NCI-H2196 (cell line): ENCODE results near the gene ROCK1.
"Not testable (repeated sequence)": the region's sequence is repeated elsewhere in the genome, so short reads cannot be mapped to it uniquely, and the experiment has no call there.

Experiments
- DNase-seq: peaks from one replicate; lab custom pipeline; 2025; ENCODE audit not compliant: unreplicated experiment; lab: John Stamatoyannopoulos, UW

Gene ROCK1

DNA sequence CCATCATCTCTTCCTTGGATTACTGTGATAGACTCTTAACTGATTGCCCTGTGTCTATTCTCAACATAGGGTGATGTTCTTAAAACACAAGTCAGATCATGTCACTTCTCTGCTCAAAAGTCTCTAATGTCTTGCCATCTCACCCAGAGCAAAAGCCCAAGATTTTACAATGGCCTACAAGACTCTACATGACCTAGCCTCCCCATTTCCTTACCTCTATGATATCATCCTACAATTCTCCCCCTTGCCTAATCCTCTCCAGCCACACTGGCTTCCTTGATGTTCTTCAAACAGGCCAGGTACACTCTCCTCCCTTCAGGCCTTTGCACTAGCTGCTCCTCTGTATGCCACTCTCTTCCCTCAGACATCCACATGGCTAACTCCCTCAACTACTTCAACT, 55.1 kb downstream of the ROCK1 start:
- DNase-seq: no peak

DNA sequence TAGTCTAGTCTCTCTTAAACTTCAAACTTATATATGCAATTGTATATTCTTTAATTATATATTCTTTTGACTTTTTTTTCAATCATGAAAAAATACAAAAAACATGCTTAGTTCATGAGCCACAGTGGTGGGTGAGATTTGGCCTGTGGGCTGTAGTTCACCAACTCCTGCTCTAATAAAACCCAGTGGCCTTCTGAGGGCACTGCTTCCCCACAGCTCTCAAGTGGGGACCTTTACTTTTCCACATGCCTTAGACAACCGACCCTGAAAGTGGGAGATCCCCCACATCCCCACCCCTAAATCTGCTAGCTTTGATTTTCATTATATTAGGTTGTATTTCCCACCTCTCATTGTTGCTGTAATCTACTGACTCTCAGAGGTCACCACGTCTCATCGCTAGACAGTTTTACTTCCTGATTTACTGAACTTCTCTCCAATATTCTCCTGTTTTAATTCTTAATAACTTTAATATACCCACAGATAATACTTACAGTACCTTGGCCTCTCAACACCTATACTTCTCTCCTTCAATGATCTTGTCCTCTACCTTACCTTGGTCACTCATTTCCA, 57.3 kb downstream of the ROCK1 start:
- no peak for DNase-seq

DNA sequence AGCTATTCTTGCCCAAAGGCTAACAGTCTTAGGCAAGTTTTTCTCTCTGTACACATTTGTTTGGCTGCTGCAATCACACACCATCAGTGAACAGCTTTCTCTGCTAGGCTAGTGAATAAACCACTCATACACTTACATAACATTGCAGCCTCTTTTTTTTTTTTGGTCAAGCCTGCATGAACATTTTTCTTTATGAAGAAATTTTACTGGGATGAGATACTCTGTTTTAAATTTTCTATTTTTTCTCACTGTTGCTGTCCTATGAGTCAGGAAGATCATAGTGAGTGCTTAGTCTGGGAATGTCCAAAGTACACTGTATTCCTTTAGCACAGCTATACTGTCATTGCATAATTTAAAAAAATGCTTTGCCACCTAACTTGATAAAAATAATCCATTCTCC, 58.5 kb downstream of the ROCK1 start:
- DNase-seq: no peak

DNA sequence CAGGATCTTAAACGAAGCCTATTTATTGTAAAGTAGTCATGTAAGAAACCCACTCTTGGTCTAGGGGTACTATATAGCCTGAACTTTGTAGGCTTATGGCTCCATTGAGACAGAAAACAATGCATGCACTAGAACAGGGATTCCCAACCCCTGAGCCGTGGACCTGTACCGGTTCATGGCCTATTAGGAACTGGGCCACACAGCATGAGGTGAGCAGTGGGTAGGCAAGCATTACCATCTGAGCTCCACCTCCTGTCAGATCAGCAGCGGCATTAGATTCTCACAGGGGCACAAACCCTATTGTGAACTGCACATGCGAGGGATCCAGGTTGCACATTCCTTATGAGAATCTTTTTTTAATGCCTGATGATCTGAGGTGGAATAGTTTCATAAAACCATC, 59.2 kb downstream of the ROCK1 start:
- no peak for DNase-seq

DNA sequence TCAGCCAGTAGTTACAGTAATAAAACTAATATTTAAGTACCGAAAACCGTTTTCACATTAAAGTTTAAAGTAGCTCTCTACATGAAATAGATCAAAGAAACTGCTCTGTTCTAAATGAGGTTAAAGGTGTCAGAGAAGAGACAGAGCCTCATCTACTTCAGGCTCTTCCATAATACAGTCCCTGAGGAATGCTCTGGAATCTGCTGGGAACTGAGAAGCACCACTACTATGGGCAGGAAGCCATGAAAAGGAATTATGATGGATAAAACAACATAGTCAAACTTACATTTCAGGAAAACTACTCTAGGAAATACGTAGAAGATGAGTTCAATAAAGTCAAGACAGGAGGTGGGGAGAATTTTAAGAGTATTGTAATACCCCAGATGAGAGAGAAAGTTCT, 60.0 kb downstream of the ROCK1 start:
- DNase-seq: no peak

DNA sequence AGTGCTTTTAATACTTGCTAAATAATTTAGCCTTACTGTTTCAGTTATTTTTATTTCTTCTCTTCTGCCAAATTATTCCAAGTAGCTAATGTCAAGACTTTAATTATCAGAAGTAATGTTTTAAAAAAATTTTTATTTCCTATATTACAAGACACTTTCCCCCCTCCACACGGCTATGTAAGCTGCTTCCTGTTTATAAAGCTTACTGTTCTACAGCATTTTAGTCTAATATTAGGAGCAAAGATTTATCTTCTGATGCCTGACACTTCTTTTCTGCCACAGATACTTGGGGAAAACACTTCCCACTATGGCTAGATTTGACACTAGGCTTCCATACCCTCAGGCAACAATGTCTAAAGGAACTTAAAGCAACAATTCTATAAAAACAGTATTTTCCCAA, 62.3 kb downstream of the ROCK1 start:
- DNase-seq: no peak

DNA sequence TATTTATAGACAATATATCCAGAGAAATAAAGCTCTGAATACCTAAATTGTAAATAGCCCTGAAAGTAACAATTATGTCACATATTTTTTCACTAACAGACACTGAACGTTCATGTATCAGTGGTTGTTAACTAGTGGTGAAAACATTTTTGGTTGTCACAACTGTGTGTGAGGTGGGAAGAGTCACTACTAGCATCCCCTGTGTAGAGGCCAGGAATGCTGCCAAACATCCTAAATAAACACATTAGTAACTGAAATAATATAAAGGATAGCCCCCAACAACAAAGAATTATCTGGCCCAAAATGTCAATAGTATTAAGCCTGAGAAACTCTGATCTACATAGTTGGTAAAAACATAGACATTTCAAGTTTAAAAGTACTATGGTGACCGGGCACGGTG, 64.5 kb downstream of the ROCK1 start:
- no peak for DNase-seq

DNA sequence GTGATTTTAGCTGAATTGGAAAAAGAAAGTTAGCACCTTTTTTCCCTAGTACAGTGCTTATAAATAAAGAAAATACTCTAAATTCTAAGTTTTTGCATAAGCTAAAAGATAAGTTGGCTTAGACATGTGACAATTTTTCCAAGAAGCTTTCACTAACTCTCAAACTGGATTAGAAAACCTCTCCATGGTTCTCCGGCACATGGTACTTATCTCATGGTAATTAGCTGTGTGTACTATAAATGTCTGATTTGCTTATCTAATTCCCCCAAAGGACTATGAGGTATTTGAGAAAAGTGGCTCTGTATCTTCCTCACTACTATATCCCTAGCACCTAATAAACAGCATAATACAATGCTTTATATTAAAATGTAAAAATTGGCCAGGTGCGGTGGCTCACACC, 71.1 kb downstream of the ROCK1 start:
- no peak for DNase-seq

DNA sequence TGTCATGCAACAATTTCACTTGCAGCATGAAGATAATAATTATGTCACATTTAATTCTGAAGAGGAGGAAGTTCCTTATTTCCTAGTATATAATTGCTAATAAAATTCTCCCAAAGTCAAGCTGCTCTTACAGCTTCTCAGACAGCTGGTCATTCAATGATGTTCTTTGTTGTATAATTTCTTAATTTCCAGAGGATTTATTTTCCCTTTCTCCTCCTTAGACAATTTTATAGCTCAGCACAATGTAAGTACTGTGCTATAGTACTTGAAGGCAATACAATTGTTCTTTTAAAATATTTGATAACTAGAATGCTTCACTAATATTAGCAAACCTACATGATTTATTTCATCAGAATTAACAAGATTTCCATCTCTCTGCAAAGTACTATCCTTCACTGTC, 73.4 kb downstream of the ROCK1 start:
- DNase-seq: no peak

DNA sequence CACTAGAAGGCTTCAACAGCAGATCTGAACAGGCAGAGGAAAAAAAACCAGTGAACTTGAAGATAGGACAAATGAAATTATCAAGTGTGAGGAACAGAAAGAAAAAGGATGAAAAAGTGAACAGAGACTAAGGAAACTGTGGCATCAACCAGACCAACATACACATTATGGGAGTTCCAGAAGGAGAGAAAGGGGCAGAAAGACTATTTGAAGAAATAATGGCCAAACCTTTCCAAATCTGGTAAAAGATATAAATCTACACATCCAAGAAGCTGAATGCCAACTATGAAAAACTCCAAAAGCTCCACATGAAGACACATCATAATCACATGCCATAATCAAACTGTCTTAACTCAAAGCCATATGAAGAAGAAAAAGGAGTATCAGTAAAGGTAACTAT, 79.8 kb downstream of the ROCK1 start:
- DNase-seq: no peak

DNA sequence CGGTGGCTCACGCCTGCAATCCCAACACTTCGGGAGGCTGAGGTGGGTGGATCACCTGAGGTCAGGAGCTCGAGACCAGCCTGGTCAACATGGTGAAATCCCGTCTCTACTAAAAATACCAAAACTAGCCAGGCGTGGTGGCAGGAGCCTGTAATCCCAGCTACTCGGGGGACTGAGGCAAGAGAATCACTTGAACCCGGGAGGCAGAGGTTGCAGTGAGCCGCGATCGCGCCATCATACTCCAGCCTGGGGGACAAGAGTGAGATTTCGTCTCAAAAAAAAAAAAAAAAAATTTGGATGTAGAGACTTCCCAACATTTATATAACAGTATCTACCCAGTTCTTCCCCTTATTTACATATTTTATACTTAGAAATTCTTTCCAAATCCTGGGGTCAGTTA, 93.4 kb downstream of the ROCK1 start:
- DNase-seq: not testable (repeated sequence)

DNA sequence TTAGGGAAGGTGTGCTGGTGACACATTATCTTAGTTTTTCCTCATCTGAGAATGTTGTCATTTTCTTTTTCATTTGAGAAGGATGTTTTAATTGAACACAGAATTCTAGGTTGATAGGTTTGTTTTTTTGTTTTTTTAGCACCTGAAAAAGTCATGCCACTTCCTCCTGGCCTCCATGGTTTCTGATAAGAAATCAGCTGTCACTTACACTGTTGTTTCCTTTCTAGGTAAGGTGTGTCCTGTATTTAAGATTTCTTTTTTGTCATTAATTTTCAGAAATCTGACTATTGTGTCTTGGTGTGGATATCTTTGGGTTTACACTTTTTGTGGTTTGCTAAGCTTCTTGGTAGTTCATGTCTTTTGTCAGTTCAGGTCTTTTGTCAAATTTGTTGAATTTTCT, 99.3 kb downstream of the ROCK1 start:
- no peak for DNase-seq

DNA sequence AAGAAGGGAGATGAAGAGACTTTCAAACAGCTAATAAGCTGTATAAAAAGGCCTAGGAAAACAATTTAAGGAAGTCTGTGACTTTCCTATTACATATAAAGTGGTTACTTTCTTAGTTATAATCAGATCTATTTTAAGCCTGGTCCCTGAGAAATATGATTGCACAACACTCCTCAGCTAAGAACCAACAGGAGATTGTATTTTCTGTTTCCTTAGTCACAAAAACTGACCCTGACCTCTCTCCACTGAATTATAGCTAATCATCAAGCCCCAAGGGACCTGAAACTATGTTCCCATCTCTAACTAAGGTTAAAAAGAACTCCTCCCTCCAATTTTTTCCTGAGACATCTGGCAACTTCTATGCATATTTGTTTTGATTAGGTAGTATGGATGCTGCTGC, 106.9 kb downstream of the ROCK1 start:
- no peak for DNase-seq

DNA sequence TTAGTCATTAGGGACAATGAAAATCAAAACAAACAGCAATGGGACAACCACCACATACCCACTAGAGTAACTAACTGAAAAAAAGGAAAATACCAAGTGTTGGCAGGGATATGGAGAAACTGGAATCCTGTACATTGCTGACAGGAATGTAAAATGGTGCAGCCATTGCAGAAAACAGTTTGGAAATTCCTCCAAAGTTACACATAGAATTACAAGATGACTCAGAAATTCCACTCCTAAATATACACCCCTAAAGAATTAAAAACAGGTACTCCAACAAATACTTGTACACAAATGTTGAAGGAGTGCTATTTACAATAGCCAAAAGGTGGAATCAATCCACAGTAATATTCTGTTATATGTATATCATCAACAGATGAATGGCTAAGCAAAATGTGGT, 110.9 kb downstream of the ROCK1 start:
- DNase-seq: no peak

DNA sequence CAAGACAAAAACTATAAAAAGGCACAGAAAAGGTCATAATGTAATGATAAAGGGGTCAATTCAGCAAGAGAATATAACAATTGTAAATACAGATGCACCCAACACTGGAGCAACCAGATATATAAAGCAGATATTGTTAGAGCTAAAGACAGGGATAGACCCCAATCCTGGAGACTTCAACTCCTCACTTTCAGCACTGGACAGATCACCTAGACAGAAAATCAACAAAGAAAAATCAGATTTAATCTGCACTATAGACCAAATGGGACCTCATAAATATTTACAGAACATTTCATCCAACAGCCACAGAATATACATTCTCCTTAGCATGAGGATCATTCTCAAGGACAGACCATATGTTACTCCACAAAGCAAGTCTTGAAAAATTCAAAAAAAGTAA, 114.2 kb downstream of the ROCK1 start:
- no peak for DNase-seq

DNA sequence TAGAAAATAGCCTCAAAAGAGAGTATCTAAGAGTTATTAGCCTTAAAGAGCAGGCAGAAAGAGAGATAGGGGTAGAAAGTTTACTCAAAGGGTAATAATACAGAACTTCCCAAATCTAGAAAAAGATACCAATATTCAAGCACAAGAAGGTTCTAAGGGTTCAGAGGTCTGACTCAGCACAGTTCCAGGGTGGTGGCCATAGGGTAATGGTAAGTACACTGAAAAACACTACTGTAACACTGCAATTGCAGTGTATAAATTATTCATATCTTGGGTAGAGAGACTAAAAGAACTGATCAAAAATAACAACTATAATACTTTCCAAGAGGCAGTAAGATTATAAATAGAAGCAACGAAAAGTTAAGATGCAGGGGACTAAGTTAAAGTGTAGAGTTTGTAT, 115.2 kb downstream of the ROCK1 start:
- DNase-seq: no peak

DNA sequence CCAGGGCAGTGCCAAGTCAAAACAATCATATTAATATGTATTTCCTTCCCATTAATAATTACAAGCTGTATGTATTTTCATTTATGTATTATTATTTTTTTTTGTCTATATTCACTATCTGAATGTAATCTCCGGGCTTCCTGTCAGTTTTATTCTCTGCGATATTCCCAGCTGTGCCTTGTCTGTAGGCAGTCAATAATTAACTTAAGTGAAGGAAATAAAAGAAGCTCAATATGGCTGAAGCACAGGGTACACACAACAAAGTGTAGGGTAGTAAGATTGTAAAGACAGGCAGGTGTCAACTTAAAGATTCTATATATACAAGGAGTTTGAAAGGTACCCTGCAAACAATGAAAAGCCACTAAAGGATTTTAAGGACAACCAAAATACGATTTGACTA, 122.9 kb downstream of the ROCK1 start:
- DNase-seq: no peak

DNA sequence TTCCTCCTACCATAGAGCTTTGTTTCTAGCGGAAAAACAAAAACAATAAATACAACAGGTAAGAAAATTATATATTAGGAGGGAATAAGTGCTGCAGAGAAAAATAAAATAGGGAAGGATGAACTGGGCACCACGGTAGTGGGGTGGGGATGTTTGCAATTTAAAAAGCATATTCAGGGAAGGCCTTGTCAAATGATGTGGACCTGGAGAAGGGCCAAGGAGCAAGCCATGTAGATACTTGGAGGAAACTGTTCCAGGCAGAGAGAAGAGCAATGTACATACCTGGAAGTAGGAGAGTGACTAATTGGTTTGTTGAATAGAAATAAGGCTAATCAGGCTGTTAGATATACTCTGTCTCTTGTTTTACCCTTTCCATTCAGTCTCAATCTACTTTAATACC, 136.5 kb downstream of the ROCK1 start:
- DNase-seq: no peak

DNA sequence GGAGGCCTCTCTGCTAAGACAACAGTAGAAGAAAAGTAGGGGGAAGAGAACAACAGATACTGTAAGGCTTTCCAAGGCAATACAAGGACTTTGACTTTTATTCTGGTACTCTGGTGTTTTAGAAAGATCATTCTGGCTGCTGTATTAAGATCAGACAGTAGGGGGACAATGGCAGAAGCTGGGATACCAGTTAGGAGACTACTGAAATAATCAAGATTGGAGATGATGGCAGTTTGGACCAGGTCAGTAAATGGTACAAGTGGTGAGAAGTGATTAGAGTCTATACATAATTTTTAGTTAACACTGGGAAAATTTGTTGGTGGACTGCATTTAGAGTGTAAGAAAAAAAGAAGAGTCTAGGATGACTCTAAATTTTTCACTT, 139.7 kb downstream of the ROCK1 start:
- DNase-seq: no peak

DNA sequence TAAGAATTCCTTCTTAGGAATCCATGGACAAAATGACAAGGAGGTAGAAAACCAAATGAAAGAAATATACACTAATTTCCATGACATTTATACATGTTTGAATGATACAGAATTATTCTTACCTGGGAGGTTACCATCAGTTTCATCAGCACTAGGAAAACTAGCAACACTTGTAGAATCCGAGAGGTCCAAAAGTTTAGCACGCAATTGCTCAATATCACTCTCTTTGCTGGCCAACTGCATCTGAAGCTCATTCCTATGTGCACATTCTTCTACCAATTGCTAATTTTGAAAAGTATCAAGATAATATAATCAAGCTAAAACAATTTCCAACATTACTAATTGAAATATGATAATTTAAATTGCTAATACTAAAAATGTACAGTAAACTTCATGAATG, 144.8 kb downstream of the ROCK1 start:
- DNase-seq: no peak

DNA sequence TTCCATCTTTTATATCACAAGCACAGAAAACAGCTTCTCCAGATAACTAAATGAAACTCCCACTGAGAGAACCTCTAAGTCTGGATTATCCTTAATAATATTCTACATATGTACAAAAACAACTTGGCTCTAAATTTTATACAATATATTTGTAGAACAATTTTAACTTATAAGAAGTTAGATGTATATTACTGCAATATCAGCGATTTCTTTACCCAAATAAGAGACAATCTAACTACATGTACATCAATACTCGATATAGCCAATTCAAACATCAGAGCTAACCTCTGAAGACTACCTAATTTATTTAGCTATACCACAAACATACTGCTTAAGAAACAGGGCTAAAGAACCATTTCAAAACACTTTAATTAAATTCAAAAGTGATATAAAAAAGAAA, 148.6 kb downstream of the ROCK1 start:
- no peak for DNase-seq

DNA sequence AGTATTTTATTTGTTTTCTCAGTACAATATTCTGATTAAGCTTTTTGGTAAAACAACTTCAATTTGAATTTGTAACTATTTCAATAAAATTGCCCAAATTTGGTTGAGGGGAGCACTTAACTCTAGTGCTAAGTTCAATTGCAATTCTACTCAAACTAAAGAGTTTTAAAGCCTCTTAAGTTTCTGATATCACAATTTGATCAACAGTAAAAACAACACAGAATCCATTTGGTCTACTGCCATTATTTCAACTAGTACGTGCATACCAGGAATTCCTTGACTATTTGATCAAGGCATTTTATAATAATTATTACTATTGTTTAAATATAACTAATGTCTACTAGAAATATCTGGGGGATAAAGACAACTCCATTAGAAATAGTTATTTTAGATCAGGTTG, 150.9 kb downstream of the ROCK1 start:
- no peak for DNase-seq

DNA sequence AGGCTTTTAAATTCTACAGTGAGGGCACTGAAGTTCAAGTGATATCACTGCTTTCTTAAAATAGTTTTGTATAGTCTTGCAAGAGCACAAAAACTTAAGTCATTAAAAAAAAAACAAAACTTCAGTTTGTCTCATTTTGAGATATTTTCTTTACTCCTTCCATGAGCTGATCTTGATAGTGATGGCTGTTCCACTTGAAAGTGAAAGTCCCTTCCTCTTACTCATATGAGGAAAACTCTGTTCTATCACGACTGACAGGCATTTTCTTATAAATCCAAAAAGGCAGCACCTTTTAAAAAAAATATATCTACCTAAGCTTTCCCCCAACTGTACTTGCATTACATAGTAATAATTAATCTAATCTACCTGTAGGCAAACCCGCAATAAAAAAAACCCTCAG, 160.8 kb downstream of the ROCK1 start:
- DNase-seq: not testable (repeated sequence)
